Esophagus (tissue), 2 donors: Measurements from ENCODE around the gene MARK1. TPM values are rescaled to one million over a fixed set of nuclear protein-coding genes. Genes with fewer than 3 reads are reported as not detected.
"Not testable (repeated sequence)": the region's sequence is repeated elsewhere in the genome, so short reads cannot be mapped to it uniquely, and the experiment has no call there.

Source experiments
- H3K27ac ChIP-seq, 2 donors: one replicate each; pipeline ENCODE4 v1.5.1; 2013; ENCODE audit warnings: low read depth in 2 of 2, mild to moderate bottlenecking in 2 of 2, inconsistent platforms in 1 of 2, low read length in 1 of 2, moderate library complexity in 1 of 2
- H3K27me3 ChIP-seq, 2 donors: one replicate each; pipeline ENCODE4 v1.6.1; 2013; ENCODE audit warnings: low read length in 2 of 2, control low read depth in 1 of 2, mild to moderate bottlenecking in 1 of 2; ENCODE audit not compliant: insufficient read depth in 2 of 2, control insufficient read depth in 1 of 2
- H3K36me3 ChIP-seq, 2 donors: one replicate each; pipeline ENCODE4 v1.6.1; 2013; ENCODE audit warnings: low read length in 1 of 2; ENCODE audit not compliant: control insufficient read depth in 2 of 2, insufficient read depth in 2 of 2
- H3K4me1 ChIP-seq, 2 donors: one replicate each; pipeline ENCODE4 v1.6.1; 2013; ENCODE audit warnings: low read length in 1 of 2; ENCODE audit not compliant: control insufficient read depth in 2 of 2, insufficient read depth in 2 of 2
- H3K4me3 ChIP-seq, 2 donors: one replicate each; pipeline ENCODE4 v1.5.1; 2013; ENCODE audit warnings: low read length in 2 of 2, mild to moderate bottlenecking in 2 of 2, low read depth in 1 of 2, moderate library complexity in 1 of 2
- H3K9me3 ChIP-seq, 2 donors: one replicate each; pipeline ENCODE4 v1.6.1; 2013; ENCODE audit warnings: mild to moderate bottlenecking in 2 of 2, low read depth in 1 of 2, low read length in 1 of 2, moderate library complexity in 1 of 2; ENCODE audit not compliant: control insufficient read depth in 2 of 2, insufficient read depth in 1 of 2
- WGBS, 2 donors: extraction: QIAGEN DNeasy Blood & Tissue Kit; methylation state at CpG; one replicate each; pipeline ENCODE4 v1.1.7; 2013; 5-methylcytosine and 5-hydroxymethylcytosine counted together
- polyA plus RNA-seq, 2 donors: library from polyadenylated mRNA; stranded (reverse); fragments of 200-250 nt; gene quantifications; one replicate each; pipeline ENCODE4 v1.2.3, GENCODE V29; 2013
- donor health status: healthy with polysubstance abuse.
- donor health status: Bipolar disorder and iron deficiency.

MARK1 gene
- polyA plus RNA-seq, 2 donors: 3.4 to 3.8 TPM

- H3K27ac ChIP-seq: no peak overlapping the region
- no peaks in the 10 kb centered on the region for H3K4me1 ChIP-seq
- no peaks in the 10 kb centered on the region for H3K9me3 ChIP-seq
- H3K36me3 ChIP-seq: no peaks in the 10 kb centered on the region
- H3K27me3 ChIP-seq: no peaks in the 10 kb centered on the region
- no peak overlapping the region for H3K4me3 ChIP-seq
Measured at GRCh38 chr1:220592714-220593113, 64.8 kb downstream of the MARK1 start.

DNA sequence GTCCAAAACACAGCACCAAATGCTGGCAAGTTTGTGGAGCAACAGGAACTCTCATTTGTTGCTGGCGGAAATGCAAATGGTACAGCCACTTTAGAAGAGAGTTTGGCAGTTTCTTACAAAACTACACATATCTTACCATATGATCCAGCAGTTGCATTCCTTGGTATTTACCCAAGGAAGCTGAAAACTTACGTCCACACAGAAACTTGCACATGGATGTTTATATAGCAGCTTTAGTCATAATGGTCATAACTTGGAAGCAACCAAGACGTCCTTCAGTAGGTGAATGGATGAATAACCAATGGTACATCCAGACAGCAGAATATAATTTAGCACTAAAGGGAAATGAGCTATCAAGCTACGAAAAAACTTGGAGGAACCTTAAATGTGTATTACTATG is 66.4 kb downstream of the MARK1 start:
- WGBS, 2 donors: 84 to 87% methylated on average over 4 of the region's 4 CpGs
- H3K27ac ChIP-seq: no peak overlapping the region
- no peak overlapping the region for H3K4me3 ChIP-seq
- no peaks in the 10 kb centered on the region for H3K4me1 ChIP-seq
- no peaks in the 10 kb centered on the region for H3K9me3 ChIP-seq
- no peaks in the 10 kb centered on the region for H3K36me3 ChIP-seq
- H3K27me3 ChIP-seq: no peaks in the 10 kb centered on the region

- H3K4me1 ChIP-seq: no peaks in the 10 kb centered on the region
- H3K4me3 ChIP-seq: no peak overlapping the region
- H3K9me3 ChIP-seq: no peaks in the 10 kb centered on the region
- no peaks in the 10 kb centered on the region for H3K36me3 ChIP-seq
- no peaks in the 10 kb centered on the region for H3K27me3 ChIP-seq
- WGBS, 2 donors: 46 to 71% methylated on average over 3 of the region's 3 CpGs
- no peak overlapping the region for H3K27ac ChIP-seq
Measured at GRCh38 chr1:220595179-220595578, 67.2 kb downstream of the MARK1 start.

DNA sequence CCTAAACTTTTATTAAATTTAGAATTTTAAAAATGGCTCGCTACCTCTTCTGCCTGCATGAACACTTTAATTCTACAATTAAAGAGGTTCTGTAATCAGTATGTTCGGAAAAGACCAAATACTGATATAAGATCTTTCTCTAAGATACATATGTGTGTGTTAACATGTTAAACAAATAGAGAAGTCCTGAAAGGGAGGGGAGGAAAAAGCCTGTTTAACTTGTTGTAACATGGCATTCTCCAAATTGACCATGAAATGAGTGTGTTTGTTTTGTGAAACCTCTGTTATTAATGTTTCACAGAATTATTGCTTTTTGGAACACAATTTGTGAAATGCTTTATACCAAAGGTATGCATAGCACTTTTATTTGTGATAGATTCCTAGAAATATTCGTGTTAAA is 77.0 kb downstream of the MARK1 start:
- Histone ChIP-seq H3K36me3 (no peaks in the 10 kb centered on the region), H3K27ac (no peak overlapping the region), H3K4me3 (no peak overlapping the region), H3K4me1 (no peaks in the 10 kb centered on the region), H3K27me3 (no peaks in the 10 kb centered on the region), H3K9me3 (no peaks in the 10 kb centered on the region)
- 66 to 79% methylated on average over 3 of the region's 3 CpGs for WGBS, 2 donors

DNA sequence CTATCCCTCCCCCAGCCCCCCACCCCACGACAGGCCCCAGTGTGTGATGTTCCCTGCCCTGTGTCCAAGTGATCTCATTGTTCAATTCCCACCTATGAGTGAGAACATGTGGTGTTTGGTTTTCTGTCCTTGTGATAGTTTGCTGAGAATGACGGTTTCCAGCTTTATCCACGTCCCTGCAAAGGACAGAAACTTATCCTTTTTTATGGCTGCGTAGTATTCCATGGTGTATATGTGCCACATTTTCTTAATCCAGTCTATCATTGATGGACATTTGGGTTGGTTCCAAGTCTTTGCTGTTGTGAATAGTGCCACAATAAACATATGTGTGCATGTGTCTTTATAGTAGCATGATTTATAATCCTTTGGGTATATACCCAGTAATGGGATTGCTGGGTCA is 77.7 kb downstream of the MARK1 start:
- not testable (repeated sequence) for H3K4me3 ChIP-seq, H3K36me3 ChIP-seq, H3K9me3 ChIP-seq, H3K27me3 ChIP-seq, H3K4me1 ChIP-seq, H3K27ac ChIP-seq
- 80 to 93% methylated on average over 4 of the region's 4 CpGs for WGBS, 2 donors

- not testable (repeated sequence) for H3K36me3 ChIP-seq, H3K4me3 ChIP-seq, H3K9me3 ChIP-seq, H3K4me1 ChIP-seq, H3K27me3 ChIP-seq, H3K27ac ChIP-seq
- WGBS, 2 donors: 82 to 91% methylated on average over 11 of the region's 11 CpGs
Measured at GRCh38 chr1:220611100-220611499, 83.2 kb downstream of the MARK1 start.

DNA sequence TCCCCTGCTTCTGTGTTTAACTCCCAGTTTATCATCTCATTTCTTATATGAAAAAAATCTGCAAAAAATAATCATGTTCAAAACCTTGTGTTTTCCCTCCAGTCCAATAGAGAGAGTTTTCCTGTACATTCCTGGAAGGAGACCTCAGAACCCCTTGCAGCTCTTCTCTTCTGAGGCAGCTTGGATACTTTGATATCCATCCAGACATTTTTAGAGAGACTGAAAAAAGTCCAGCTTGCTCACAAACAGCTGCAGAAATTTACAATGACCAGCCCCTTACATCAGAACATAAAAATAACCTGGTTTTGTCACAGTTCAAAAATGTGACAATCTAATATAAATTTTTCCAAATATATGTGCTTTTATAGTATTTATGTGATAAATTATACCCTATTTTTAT is 88.9 kb downstream of the MARK1 start:
- no peak overlapping the region for H3K27ac ChIP-seq
- H3K36me3 ChIP-seq: no peaks in the 10 kb centered on the region
- no peaks in the 10 kb centered on the region for H3K27me3 ChIP-seq
- H3K4me1 ChIP-seq: no peaks in the 10 kb centered on the region
- H3K9me3 ChIP-seq: no peaks in the 10 kb centered on the region
- no peak overlapping the region for H3K4me3 ChIP-seq

DNA sequence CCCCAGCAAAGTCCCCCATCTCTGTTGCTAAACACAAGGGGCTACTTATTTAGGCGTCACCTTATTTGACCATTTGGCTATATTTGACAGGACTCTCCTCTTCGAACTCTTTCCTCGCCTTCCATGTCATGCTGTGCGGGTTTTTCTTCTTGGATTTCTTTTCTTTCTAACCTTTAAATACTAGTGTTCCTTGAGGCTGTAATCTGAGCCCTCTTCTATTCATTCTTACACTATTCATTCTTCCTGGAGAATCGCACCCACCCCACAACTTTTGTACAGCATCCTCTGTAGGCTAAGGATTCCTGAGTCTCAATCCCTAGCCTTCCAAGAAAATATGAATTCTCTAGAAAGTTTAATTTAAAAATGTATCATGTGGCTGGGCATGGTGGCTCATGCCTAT is 100.5 kb downstream of the MARK1 start:
- H3K9me3 ChIP-seq: no peaks in the 10 kb centered on the region
- no peaks in the 10 kb centered on the region for H3K36me3 ChIP-seq
- no peak overlapping the region for H3K4me3 ChIP-seq
- 94% methylated on average over 5 of the region's 5 CpGs for WGBS, 2 donors
- no peaks in the 10 kb centered on the region for H3K27me3 ChIP-seq
- no peaks in the 10 kb centered on the region for H3K4me1 ChIP-seq
- H3K27ac ChIP-seq: no peak overlapping the region

- Histone ChIP-seq H3K4me3 (no peak overlapping the region), H3K4me1 (no peaks in the 10 kb centered on the region), H3K36me3 (no peaks in the 10 kb centered on the region), H3K27ac (no peak overlapping the region), H3K9me3 (no peaks in the 10 kb centered on the region), H3K27me3 (no peaks in the 10 kb centered on the region)
- 75 to 83% methylated on average over 4 of the region's 4 CpGs for WGBS, 2 donors
Measured at GRCh38 chr1:220631238-220631815, 103.4 kb downstream of the MARK1 start.

DNA sequence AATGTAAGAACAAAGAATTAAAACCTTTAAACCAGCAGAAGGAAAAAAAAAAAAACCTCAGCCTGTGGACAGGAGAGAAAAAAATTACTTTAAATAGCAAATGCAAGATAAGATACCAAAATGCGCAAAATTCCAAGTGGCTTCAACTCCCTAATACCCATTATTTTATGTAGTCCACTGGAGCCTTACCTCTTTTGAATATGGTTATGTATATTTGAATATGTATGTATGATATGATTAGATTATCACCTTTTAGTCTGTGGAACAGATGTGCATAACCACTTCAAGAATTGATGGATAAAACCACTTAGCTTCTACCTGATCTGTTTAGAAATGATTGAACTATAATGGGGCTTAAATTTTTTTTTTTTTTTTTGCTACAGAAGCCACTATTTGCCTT is 109.8 kb downstream of the MARK1 start:
- H3K27ac ChIP-seq: no peak overlapping the region
- H3K27me3 ChIP-seq: no peaks in the 10 kb centered on the region
- H3K4me3 ChIP-seq: no peak overlapping the region
- H3K36me3 ChIP-seq: no peaks in the 10 kb centered on the region
- 97 to 98% methylated on average over 1 of the region's 1 CpG for WGBS, 2 donors
- no peaks in the 10 kb centered on the region for H3K9me3 ChIP-seq
- H3K4me1 ChIP-seq: no peaks in the 10 kb centered on the region
